Upper lobe of left lung (tissue), 4 donors: ENCODE measurements around the gene UBE3A.

Source experiments
- EP300 ChIP-seq, 4 donors: sonication (generic); formaldehyde crosslinking; IDR thresholded peaks; one replicate each; pipeline ENCODE4 v1.5.1; 2017; ENCODE audit warnings: antibody characterized with exemption in 4 of 4, control low read depth in 2 of 4
- TF ChIP-seq, protein P1 (sequence below), 6 experiments: fragments of 450-650 bp in 4 of 6; fragments of 200-600 bp in 2 of 6; sonication (generic) in 2 of 6; IDR thresholded peaks; one replicate each; pipeline ENCODE4 v1.5.1; 2016 to 2019; ENCODE audit warnings: antibody characterized with exemption in 6 of 6

DNA sequence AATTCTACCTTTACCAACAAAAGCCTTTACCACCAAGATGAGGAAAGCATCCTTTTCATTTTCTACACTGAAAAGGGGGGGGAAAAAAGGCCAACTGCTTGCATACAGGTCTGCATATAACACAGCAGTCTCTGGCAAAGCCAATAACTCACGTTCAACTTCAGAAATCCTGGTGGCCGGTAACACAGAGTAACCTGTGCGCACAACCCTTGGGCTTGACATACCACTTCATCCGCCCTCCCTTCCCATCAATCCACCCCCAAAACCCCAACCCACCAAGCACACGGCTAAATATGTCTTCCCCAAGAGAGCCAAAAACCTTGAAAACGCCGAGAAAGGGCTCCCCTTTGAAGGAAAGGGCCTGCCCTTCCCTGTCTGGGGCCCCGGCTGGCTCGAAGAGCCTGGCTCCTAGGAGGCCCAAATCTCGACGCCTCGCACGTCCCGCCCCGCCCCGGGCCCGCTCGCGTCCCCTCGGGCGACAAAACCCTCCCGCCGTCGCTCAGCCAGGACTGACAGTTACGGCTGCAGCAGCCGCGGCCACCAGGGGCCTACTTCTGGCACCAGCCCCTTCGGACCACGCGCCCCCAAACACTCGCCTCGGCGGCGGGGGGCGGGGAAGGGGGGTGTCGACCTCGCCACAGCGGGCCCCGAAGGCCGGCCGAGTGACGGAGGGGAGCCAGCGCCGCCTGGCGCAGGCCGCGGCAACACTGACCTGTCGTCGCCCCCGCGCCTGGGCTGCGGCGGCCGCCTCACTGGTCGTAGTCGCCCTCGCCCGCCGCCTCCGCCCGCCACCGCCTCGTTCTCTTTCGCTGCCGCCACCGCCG, 835 bp downstream of the UBE3A start:
- TF ChIP-seq, protein P1, sequence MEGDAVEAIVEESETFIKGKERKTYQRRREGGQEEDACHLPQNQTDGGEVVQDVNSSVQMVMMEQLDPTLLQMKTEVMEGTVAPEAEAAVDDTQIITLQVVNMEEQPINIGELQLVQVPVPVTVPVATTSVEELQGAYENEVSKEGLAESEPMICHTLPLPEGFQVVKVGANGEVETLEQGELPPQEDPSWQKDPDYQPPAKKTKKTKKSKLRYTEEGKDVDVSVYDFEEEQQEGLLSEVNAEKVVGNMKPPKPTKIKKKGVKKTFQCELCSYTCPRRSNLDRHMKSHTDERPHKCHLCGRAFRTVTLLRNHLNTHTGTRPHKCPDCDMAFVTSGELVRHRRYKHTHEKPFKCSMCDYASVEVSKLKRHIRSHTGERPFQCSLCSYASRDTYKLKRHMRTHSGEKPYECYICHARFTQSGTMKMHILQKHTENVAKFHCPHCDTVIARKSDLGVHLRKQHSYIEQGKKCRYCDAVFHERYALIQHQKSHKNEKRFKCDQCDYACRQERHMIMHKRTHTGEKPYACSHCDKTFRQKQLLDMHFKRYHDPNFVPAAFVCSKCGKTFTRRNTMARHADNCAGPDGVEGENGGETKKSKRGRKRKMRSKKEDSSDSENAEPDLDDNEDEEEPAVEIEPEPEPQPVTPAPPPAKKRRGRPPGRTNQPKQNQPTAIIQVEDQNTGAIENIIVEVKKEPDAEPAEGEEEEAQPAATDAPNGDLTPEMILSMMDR (IDR thresholded peaks at IDR 0.05) = peak; percentile 34 to 59 (median 54)
- TF ChIP-seq EP300 (IDR thresholded peaks at IDR 0.05) = no peak
